Activated T-cell treated with anti-CD3 and anti-CD28 coated beads, Interleukin-2, amount 50 U/mL, for 72 hours (primary cell): ENCODE results near the gene TUBAL3. TPM values are rescaled to one million over a fixed set of nuclear protein-coding genes. Genes with fewer than 3 reads are reported as not detected.
"Not testable (repeated sequence)": the region's sequence is repeated elsewhere in the genome, so short reads cannot be mapped to it uniquely, and the experiment has no call there.

ENCODE experiments used
- ATAC-seq, 2 donors: fragments of 150-1000 bp; cut with Tn5 transposase; replicated peaks in 1 of 2; 2 replicates each; pipeline ENCODE4 v1.10.0; 2021; ENCODE audit warnings: moderate library complexity in 2 of 2, mild to moderate bottlenecking in 1 of 2
- DNase-seq, 2 donors: peaks; one replicate each; pipeline ENCODE4 v3.0.0; 2021 to 2022; ENCODE audit warnings: mixed read lengths in 1 of 2
- H3K27ac Mint-ChIP-seq: one replicate; pipeline ENCODE4 v1.8.0; 2022; ENCODE audit warnings: mild to moderate bottlenecking, moderate library complexity, mixed read lengths
- H3K27me3 Mint-ChIP-seq: one replicate; pipeline ENCODE4 v1.8.0; 2022; ENCODE audit warnings: low read depth, mixed read lengths
- H3K36me3 Mint-ChIP-seq, 2 donors: one replicate each; pipeline ENCODE4 v1.8.0; 2022; ENCODE audit warnings: mixed read lengths in 2 of 2, mild to moderate bottlenecking in 1 of 2; ENCODE audit not compliant: insufficient read depth in 2 of 2
- H3K4me1 Mint-ChIP-seq: one replicate; pipeline ENCODE4 v1.8.0; 2022; ENCODE audit warnings: low read depth, mixed read lengths
- H3K4me3 Mint-ChIP-seq, 2 donors: one replicate each; pipeline ENCODE4 v1.8.0; 2022; ENCODE audit warnings: mild to moderate bottlenecking in 2 of 2, mixed read lengths in 2 of 2, moderate library complexity in 2 of 2
- H3K9me3 Mint-ChIP-seq, 2 donors: one replicate each; pipeline ENCODE4 v1.8.0; 2022; ENCODE audit warnings: mixed read lengths in 2 of 2
- total RNA-seq, 2 donors: library from RNA; stranded (reverse); gene quantifications; one replicate each; pipeline ENCODE4 v1.2.3, GENCODE V29; 2022

Gene TUBAL3
- total RNA-seq, 2 donors from 2014 or later: not detected

DNA sequence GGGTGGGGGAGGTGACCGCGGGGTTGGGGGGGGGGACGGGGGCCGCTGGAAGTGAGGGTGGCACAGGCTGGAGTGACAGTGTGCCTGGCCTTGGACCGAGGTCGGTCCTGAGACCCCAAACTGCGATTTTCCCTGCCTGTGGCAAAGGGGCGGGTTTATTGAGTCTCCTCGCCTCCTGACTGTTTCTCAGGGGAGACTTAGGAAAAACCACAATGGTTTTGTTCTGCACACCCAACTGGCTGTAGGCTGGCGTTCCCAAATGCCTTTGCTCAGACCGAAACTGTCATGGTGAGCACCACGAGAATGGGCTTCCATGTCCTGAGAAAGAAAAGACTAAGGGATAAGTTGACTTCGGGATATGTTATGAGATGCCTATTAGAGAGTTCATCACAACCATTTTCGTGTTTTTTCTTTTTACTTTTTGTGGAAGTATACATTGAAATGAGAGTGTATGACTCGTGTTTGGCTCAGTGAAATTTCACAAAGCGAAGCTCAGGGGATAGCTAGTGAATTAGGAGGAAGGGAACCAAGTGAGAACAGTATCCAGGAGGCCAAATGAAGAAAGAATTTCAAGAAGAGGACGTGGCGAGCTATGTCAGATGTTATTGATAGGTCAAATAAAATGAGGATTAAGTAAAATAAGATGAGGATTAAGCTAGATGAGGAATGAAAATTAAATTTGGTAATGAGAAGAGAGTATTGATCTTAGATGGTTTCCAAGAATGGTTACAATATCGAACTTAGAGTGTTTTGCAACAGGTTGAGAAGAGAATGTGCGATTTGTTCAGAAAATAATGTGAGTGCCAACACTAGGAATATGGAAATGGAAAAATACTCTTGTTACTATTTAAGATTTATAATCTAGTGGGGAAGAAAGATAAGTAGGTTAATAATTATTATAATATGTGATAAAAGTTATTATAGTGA, 8.6 kb upstream of the TUBAL3 start:
- no peak for DNase-seq
- Mint-ChIP-seq H3K27me3 (peaks cover 19% of the 10 kb centered on the region), H3K36me3 (peaks cover 4 to 7% of the 10 kb centered on the region in 2 donors), H3K9me3 (peaks cover 1 to 4% of the 10 kb centered on the region in 2 donors), H3K4me1 (peaks cover 5% of the 10 kb centered on the region), H3K4me3 (no peak overlapping the region), H3K27ac (no peak overlapping the region)
- ATAC-seq: peak; percentile 4 to 7

DNA sequence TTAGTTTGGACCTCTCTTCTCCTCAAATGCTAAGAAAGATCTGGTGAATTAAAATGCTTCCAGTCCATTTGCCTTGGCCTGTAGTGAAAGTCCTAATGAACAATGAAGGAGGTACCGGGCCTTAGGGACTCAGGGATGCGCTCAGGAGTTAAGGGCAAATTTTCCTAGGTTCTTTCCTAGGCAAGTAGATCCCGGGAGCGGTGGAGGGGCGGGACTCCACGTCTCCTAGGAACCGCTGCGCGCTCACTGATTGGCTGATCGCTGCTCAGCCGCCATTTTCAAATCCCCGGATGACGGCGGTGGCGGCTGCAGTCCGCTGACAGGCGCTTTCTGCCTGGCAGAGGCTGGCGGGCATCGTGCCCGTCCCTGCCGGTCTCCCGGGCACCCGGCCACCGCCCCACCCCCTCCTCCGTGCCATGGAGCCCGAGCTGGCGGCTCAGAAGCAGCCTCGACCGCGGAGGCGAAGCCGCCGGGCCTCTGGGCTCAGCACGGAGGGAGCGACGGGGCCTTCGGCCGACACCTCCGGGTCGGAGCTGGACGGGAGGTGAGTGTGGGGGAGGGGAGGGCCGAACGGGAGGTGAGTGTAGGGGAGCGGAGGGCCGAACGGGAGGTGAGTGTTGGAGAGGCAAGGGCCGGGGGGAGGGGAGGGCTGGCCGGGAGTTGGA, 7.8 kb upstream of the TUBAL3 start, which contains the start of gene NET1:
Gene NET1 (plus strand): TSS at position 281 of the 665 bp plus-strand sequence. CDS start 136 bp downstream, at position 417.
- Mint-ChIP-seq H3K4me1 (peaks cover 5% of the 10 kb centered on the region), H3K36me3 (peaks cover 1 to 2% of the 10 kb centered on the region in 2 donors), H3K27ac (peak within 1 kb of the TSS; percentile 24), H3K9me3 (peaks cover 0 to 2% of the 10 kb centered on the region in 2 donors), H3K27me3 (peaks cover 24% of the 10 kb centered on the region), H3K4me3 (peak within 1 kb of the TSS; percentile 81 to 86)
- DNase-seq: peak; percentile 79 to 80
- peak; percentile 92 to 95 for ATAC-seq

DNA sequence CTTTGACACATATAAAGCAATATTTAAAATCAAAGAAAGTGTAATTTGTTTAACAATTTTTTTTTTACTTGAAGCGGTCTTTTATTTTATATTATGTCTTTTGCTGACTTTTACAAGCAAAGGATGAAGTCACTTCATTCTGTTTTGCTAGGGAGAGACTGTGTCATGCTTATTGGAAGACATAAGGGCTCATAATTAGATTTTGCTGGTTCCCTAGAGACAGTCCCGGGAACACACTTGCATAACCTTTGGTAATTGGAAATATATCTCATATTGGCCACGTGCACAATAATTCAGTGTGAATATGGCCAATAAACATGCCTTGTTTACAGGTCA, 7.3 kb upstream of the TUBAL3 start:
- Mint-ChIP-seq H3K36me3 (peaks cover 0 to 2% of the 10 kb centered on the region in 2 donors), H3K27ac (no peak overlapping the region), H3K4me1 (peaks cover 5% of the 10 kb centered on the region), H3K4me3 (peak overlapping the region; percentile 81 to 86), H3K9me3 (peaks cover 0 to 2% of the 10 kb centered on the region in 2 donors), H3K27me3 (peaks cover 24% of the 10 kb centered on the region)
- ATAC-seq: peak in 1 of 2 donors; percentile 3
- DNase-seq: no peak

DNA sequence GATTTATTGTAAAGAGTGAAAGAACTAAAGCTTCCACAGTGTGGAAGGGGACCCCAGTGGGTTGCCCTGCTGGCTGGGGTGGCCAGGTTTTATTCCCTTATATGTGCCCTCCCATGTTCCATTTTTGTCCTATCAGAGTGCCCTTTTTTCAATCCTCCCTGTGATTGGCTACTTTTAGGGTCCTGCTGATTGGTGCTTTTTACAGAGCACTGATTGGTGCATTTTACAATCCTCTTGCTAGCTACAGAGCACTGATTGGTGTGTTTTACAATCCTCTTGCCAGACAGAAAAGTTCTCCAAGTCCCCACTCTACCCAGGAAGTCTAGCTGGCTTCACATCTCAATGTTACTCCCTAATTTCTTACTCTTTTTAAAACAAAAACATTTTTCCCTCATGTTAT, 6.2 kb upstream of the TUBAL3 start:
- not testable (repeated sequence) for H3K27ac Mint-ChIP-seq, H3K36me3 Mint-ChIP-seq, H3K9me3 Mint-ChIP-seq, H3K4me1 Mint-ChIP-seq, ATAC-seq, DNase-seq, H3K4me3 Mint-ChIP-seq
- peaks cover 24% of the 10 kb centered on the region for H3K27me3 Mint-ChIP-seq

DNA sequence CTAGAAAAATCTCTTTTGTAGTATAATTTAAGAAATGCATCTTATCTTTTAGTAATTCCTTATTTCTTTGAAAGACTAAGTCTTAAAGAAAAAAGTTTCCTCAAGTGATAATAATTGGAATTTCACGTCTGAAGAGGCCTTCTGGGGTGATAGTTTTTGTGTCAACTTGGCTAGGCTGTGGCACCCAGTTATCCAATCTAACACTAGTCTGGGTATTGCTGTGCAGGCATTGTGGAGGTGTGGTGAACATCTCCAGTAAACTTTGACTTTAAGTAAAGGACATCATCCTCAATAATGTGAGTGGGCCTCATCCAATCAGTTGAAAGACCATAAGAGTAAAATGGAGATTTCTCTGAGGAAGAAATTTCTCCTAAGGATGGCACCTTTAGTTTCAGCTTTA, 2.3 kb upstream of the TUBAL3 start:
- Mint-ChIP-seq H3K4me1 (peaks cover 1% of the 10 kb centered on the region), H3K27ac (no peak overlapping the region), H3K27me3 (peaks cover 24% of the 10 kb centered on the region), H3K4me3 (no peak overlapping the region), H3K9me3 (peaks cover 0 to 2% of the 10 kb centered on the region in 2 donors), H3K36me3 (peaks cover 0 to 2% of the 10 kb centered on the region in 2 donors)
- ATAC-seq: no peak
- no peak for DNase-seq

DNA sequence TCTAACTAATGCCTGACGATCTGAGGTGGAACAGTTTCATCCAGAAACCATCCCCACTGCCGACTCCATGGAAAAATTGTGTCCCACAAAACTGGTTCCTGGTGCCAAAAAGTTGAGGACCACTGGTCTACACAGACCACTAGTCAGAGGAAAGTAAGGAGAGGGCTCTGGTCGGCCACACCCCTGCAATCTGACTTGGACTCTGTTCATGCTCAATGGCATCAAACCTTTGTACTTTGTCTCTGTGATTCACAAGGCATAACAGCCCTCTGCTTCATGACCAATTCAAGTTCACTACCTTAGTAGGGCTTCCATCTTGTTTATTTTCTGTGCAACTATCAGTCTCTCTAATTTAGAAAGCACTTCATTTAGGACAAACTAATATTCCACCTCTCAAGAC, 1.8 kb downstream of the TUBAL3 start:
- H3K9me3 Mint-ChIP-seq: no peaks in the 10 kb centered on the region
- H3K27me3 Mint-ChIP-seq: peaks cover 13% of the 10 kb centered on the region
- ATAC-seq (no peak), DNase-seq (no peak)
- no peak overlapping the region for H3K4me3 Mint-ChIP-seq
- H3K4me1 Mint-ChIP-seq: no peaks in the 10 kb centered on the region
- no peak overlapping the region for H3K27ac Mint-ChIP-seq
- H3K36me3 Mint-ChIP-seq: no peaks in the 10 kb centered on the region

DNA sequence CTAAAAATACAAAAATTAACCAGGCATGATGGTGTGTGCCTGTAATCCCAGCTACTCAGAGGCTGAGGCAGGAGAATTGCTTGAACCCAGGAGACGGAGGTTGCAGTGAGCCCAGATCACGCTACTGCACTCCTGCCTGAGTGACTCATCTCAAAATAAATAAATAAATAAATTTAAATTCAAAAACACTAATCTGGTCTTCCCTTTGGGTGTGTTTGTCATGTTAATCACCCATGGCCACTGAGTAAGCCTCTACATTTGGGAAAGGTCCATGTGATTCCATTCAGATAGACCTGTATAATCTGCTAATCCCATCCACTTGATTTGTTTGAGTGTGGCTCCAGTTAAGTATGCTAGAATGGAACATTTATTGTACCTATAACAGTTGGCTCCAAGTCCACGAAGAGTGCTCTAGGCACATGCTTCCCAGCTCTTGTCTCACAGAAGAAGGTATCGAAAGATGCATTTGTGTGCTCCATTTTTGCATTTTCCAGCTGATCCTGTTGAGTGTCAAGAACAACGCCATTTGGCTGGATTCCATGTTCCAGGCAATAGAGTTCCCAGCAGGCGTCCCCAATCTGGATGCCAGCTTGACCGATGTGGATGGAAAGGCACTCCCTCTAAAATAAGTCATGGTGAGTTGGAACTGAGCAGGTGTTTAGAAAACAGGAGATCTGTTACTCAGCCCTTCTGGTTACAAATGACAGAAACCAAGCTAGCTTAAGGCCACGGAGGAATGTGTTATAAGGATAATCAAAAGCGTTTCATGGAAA, 4.0 kb downstream of the TUBAL3 start:
- no peak overlapping the region for H3K4me3 Mint-ChIP-seq
- no peaks in the 10 kb centered on the region for H3K36me3 Mint-ChIP-seq
- DNase-seq: no peak
- ATAC-seq: no peak
- no peaks in the 10 kb centered on the region for H3K9me3 Mint-ChIP-seq
- no peaks in the 10 kb centered on the region for H3K4me1 Mint-ChIP-seq
- H3K27ac Mint-ChIP-seq: no peak overlapping the region
- H3K27me3 Mint-ChIP-seq: peaks cover 18% of the 10 kb centered on the region

DNA sequence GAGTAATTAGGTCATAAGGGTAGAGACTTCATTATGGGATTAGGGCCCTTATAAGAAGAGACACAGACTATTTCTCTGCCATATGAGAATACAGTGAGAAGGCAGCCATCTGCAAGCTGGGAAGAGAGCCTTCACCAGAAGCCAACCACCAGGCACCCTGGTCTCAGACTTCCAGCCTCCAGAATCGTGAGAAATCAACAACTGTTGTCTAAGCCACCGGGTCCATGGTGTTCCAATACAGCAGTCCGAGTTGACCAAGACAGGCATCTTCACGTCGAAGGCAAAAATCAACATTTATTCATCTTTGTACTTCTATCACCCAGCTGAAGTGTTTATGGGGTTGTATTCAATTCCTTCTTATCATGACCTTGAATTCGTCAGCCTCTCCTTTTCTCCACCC, 5.3 kb downstream of the TUBAL3 start:
- no peaks in the 10 kb centered on the region for H3K9me3 Mint-ChIP-seq
- no peak overlapping the region for H3K4me3 Mint-ChIP-seq
- H3K27me3 Mint-ChIP-seq: peaks cover 18% of the 10 kb centered on the region
- no peaks in the 10 kb centered on the region for H3K4me1 Mint-ChIP-seq
- no peak overlapping the region for H3K27ac Mint-ChIP-seq
- ATAC-seq: no peak
- no peak for DNase-seq
- H3K36me3 Mint-ChIP-seq: no peaks in the 10 kb centered on the region

DNA sequence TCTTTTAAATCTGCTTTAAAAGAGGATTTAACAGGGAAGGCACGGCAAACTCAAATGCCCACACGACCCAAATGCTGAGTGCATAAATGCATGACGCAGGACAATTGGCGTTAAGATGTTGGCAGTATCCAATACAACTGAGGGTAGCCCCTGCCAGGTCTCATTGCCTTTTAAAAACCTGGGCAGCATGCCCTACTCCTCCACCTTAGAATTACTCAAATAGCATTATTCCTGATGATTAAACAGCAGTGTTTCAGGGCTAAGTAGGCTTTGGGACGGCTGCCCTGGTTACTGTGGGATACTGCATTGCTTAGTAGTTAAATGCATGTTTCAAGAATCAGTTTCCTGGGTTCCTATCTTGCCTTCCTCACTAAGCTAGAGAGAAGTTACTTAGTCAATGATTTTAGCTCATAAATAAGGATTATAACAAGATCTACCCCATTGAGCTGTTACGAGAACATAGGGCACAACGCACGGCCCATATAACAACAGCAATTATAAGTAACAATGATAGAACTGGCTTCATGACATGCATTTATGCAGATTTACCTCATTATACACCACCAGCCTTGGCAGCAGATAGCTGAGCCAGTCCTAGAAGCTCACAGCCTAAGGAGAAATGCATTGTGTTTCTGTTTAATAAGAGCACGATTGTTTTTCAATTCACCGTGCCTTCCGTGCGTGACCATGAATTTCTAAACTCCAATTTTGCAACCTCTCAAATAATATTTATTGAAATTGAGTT, 7.9 kb downstream of the TUBAL3 start:
- no peaks in the 10 kb centered on the region for H3K4me1 Mint-ChIP-seq
- ATAC-seq (no peak), DNase-seq (no peak)
- H3K9me3 Mint-ChIP-seq: peaks cover 2 to 5% of the 10 kb centered on the region in 2 donors
- peaks cover 2 to 3% of the 10 kb centered on the region in 2 donors for H3K36me3 Mint-ChIP-seq
- no peak overlapping the region for H3K27ac Mint-ChIP-seq
- H3K4me3 Mint-ChIP-seq: no peak overlapping the region
- H3K27me3 Mint-ChIP-seq: peaks cover 18% of the 10 kb centered on the region

DNA sequence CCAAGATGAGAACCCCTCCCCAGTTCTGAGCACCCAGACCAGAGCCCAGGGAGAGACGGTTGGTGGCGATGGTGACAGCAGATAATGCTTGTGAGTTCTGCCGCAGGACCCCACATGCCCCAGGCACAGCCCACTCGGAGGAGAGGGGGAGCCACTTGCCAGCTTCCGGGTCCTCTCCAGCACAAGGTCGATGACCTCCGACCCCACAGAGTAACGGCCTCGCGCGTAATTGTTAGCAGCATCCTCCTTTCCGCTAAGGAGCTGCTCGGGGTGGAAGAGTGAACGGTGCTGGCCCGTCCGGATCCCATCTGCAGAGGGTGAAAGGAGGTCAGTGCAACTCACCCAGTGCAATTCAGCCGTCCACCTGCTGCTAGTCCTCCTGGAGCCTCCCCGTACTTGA, 9.5 kb downstream of the TUBAL3 start:
- no peak overlapping the region for H3K27ac Mint-ChIP-seq
- H3K9me3 Mint-ChIP-seq: peaks cover 13 to 14% of the 10 kb centered on the region in 2 donors
- ATAC-seq (no peak), DNase-seq (no peak)
- no peak overlapping the region for H3K4me3 Mint-ChIP-seq
- peaks cover 18% of the 10 kb centered on the region for H3K27me3 Mint-ChIP-seq
- peaks cover 5 to 18% of the 10 kb centered on the region in 2 donors for H3K36me3 Mint-ChIP-seq
- no peaks in the 10 kb centered on the region for H3K4me1 Mint-ChIP-seq

DNA sequence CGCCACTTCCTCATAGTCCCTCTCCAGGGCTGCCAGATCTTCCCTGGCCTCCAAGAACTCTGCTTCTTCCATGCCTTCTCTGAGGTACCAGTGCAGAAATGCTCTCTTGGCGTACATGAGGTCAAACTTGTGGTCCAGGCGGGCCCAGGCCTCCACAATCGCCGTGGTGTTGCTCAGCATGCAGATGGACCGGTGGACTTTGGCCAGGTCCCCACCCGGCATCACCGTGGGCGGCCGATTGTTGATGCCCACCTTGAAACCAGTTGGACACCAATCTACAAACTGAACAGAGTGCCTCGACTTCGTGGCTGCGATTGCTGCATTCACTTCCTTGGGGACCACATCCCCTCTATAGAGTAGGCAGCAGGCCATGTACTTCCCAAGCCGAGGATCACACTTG, 11.1 kb downstream of the TUBAL3 start:
- no peak overlapping the region for H3K27ac Mint-ChIP-seq
- no peak overlapping the region for H3K4me3 Mint-ChIP-seq
- H3K36me3 Mint-ChIP-seq: peaks cover 10 to 21% of the 10 kb centered on the region in 2 donors
- no peak for DNase-seq
- peaks cover 7% of the 10 kb centered on the region for H3K27me3 Mint-ChIP-seq
- peaks cover 17 to 19% of the 10 kb centered on the region in 2 donors for H3K9me3 Mint-ChIP-seq
- ATAC-seq: no peak
- no peaks in the 10 kb centered on the region for H3K4me1 Mint-ChIP-seq

DNA sequence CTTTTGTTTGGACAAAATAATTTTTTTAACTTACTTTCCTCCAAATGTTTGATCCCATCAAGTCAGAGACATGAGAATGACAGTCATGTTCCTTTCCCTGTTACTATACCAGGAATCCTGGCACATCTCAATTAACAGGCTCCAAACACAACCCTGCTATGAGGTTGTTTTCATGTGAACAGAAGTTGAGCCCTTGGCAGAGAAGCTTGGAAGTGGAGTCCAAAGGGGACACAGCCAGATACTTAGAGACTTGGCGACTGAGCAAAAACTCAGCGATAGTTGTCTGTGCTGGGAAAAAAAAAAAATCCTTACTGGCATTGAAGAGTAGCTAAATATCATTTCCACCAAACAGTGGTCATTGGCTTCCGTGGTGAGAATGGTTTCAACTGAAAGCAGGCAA, 12.8 kb downstream of the TUBAL3 start:
- Mint-ChIP-seq H3K36me3 (peaks cover 14 to 24% of the 10 kb centered on the region in 2 donors), H3K4me3 (no peak overlapping the region), H3K27me3 (peaks cover 5% of the 10 kb centered on the region), H3K4me1 (peaks cover 5% of the 10 kb centered on the region), H3K27ac (no peak overlapping the region), H3K9me3 (peaks cover 21 to 23% of the 10 kb centered on the region in 2 donors)
- DNase-seq (no peak), ATAC-seq (no peak)
